Activated CD4-positive, alpha-beta T cell treated with anti-CD3 and anti-CD28 coated beads, Interleukin-2, amount 50 U/mL, for 1 hour (primary cell): Measurements from ENCODE around the gene ME2.
"Not testable (repeated sequence)": the region's sequence is repeated elsewhere in the genome, so short reads cannot be mapped to it uniquely, and the experiment has no call there.

Experiments
- DNase-seq: peaks from one replicate; pipeline ENCODE4 v3.0.0-alpha.2; 2020

ME2 gene

DNA sequence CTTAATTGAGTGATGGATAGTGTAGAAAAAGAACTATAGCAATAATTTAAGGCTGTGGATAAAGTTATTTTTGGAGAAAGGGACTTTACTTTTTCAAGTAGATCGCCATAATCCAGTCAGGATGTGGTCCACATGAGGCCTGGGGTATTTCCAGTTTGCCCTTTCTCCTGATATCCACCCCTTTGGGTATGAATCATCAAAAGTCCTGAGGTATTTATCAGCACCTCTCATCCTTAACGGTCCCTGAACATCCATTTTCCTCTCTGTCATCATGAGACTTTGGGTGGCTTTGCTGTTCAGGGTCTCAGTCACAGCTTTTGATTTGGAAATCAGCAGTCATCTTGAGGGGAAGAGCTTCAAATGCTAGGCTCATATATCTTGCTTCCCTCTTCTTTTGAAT, 49.6 kb downstream of the ME2 start:
- DNase-seq, result no peak

DNA sequence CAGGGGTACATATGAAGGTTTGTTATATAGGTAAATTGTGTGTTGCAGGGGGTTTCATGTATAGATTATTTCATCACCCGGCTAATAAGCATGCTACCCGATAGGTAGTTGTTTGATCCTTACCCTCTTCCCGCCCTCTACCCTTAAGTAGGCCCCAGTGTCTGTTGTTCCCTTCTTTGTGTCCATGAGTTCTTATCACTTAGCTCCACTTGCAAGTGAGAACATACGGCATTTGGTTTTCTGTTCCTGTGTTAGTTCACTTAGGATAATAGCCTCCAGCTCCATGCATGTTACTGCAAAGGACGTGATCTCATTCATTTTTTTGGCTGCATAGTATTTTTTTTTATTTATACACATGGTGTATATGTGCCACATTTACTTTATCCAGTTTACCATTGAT, 54.8 kb downstream of the ME2 start:
- no peak for DNase-seq

DNA sequence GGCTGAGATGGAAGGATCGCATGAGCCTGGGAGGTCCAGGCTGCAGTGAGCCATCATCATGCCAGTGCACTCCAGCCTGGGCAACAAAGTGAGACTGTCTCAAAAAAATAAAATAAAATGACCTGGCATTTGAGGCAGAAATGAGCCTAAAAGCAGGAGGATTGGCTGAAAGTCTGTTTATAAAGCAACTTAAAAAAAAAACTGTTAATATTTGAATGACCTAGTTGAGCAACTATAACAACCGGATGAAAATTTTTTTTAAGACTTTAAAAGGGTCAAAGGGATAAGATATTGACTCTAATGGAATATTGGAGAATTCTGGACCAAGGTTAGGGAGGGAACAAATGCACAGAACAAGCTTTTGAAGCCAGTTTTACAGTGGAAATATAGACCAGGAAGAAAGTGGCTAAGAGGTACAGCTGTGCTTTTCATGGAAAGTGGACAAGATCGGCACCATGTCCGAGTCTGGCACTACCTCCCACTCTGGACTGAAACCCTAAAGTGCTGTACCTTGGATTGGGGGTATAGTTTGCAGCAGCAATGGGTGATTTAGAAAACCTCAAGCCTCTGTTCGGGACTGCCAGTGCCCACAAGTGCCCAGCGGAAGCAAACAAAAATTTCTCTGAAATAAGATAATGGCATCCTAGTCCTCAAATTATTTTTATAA, 55.8 kb downstream of the ME2 start:
- DNase-seq, result no peak

DNA sequence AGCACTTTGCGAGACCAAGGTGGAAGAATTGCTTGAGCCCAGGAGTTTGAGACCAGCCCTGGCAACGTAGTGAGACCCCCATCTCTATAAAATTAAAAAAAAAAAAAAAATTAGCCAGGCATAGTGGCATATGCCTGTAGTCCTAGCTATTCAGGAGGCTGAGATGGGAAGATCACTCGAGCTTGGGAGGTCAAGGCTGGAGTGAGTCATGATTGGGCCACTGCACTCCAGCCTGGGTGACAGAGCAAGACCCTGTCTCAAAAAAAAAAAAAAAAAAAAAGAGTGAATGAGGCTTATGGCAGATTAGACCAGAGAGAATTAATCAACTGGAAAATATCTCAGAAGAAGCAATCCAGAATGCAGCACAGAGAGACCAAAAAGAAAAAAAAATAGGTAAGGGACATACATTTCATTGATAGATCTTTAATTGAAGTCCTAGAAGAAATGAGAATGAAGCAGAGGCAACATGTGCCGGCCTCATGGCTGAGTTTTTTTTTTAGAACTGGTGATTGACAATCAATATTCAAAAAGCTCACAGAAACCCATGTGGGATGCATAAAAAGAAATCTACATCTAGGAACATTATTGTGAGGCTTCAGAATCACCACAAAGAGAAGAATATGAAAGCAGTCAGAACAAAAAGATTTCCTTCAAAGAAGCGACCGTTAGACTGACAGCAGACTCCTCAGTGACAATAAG, 56.7 kb downstream of the ME2 start:
- no peak for DNase-seq

DNA sequence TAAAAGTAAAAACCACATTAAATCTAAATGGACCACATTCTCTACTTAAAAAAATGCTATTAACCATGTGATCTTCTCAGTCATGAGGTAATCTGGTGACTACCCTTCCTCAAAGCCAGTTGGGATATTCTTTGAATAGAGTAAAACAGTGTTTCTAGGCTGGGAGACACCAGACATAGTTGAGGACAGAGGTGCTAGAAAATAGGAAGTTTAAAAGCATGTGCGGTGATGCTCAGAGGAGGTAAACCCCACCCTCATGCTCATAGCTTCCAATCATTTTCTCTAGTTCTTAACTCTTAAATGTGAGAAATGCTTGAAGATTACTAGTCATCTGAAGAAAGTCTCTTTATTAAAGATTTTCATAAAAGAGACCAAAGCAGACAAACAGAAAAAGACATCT, 58.3 kb downstream of the ME2 start:
- DNase-seq, result no peak

DNA sequence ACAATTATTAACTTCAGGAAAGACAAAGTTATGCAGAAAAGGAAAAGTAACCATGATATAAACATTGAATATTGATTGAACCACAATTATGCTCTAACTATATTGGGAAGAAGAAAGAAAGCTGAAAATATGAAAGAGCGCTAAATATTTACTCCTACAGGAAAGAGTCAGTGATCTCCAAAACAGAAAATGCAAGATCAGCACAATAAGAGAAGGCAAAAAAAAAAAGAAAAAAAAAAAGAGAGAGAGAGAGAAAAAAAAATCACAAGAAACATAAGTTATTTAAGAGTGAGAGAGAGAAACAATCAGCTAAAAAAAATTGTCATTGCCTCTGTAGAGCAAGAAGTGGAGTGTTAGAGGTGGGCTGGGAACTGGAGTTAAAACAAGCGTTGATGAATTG, 60.0 kb downstream of the ME2 start:
- no peak for DNase-seq

DNA sequence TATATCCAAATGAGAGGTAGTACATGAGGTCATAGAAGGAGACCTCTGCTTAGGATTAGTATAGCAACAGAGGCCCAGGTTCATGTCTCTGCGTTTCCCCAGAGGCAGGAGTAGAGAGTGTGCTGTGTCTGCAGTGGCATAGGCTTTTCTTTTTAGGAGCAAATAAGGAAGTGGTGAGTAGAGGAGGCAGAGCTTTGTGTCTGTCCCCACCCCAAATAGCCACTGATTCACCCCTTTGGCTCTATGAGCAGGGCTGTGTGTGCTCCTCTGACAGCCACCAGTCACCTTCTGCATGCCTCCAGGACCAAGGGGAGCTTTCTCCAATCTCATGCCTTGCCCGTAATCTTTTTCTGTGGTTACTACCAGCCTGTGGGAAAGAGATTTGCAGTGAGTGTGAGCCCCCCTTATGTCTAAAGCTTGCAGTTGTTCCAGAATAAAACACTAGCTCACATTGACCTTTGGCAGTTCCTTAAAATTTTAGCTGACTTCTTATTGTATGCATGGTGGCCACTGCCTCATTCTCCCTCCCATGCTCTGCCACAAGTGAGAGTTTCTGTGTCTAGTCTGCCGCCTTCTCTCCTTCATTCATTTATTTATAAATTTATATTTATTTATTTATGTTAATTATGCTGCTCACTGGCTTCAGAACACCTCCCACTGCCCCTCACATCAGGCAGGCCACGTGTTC, 65.5 kb downstream of the ME2 start:
- no peak for DNase-seq

DNA sequence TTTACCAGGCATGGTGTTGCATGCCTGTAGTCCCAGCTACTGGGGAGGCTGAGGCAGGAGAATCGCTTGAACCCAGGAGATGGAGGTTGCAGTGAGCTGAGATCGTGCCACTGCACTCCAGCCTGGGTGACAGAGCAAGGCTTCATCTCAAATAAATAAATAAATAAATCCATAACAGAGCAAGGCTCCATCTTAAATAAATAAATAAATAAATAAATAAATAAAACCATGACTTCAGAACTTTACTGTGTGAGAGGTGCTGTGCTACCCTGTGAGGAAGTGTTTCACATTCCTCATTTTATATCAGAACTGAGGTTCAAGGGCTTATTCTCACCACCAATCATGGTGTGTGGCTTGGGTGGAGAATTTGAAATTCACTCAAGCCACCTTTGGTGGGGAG, 67.0 kb downstream of the ME2 start:
- DNase-seq, result not testable (repeated sequence)

DNA sequence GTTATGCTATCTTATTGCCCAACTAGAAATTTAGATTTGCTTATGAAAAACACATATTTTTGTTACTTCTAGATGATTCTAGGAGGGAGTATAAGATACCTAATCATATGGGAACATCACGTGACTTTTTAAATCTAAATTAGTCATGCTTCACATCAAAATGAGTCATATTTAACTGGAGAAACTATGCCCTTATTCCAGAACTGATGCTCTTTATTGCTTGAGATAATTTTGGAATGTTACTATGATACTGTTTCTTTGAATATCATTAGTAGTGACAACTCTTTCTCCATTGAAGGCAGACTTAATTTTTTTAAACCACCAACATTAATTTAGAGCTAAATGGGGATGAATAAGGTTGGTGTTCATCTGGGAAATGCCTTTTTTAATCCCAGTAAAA, 69.0 kb downstream of the ME2 start:
- no peak for DNase-seq

DNA sequence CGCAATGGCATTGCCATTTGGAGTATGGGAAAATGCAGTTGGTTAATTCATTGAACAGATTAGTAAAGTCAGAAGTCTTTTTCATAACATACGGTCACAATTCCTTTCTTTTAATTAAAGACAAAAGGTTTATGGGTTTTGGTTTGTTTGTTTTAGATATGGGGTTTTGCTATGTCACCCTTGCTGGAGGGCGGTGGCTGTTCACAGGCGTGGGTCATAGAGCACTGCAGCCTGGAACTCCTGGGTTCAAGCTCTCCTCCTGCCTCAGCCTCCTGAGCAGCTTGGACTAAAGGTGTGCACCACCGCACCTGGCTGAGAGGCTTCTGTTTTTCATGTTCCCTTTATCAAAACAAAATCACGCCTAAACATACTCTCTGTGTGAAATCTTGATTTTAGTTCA, 70.3 kb downstream of the ME2 start:
- DNase-seq, result no peak

DNA sequence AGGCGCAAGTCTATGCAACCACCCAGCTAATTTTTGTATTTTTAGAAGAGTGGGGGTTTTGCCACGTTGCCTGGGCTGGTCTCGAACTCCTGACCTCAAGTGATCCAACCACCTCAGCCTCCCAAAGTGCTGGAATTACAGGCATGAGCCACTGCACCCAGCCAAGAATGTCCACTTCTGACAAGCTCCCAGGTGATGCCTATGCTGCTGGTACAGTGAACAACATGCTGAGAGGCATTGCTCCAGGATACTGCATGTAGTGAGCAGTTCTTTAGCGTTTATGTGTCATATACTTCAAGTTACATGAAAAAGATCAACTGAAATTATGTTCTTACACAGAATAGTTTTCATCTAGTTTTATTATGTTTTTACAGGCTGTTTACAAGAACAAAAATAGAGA, 71.7 kb downstream of the ME2 start:
- DNase-seq, result no peak

DNA sequence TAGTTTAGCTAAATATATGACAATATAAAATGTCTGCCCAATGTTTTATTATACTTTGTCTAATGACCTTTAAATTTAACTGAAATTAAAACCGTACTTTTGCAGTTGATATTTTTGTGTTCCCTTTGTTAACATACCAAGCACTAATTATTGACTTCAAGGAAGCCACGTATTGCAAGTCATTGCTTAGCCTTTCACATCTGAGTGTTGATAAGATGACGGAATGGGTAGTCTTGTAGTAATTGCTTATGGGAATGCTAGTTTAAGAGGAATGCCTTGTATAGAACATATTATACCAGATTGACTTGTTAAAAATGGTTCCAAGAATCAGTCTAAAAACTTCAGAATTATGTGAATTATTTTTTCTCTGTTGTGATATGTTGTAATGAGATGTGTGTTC, 74.9 kb downstream of the ME2 start:
- DNase-seq, result no peak

DNA sequence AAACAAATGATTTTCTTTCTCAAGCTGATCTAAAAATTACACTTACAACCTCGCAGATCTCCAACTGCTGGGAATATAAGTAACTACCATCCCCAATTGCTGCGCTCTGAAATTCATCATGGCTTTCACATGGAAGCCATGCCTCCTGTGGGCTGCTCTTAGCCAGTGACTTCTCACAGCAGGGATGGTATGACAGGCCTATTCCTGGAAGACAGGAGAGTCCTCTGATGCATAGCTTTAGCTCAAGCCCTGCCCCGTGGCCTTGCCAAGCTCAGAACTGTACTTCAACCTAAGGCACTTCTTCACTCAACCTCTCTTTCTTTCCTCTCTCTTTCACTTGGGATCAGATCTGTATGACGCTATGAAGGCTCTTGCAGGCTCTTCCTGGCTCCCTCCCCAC, 76.3 kb downstream of the ME2 start:
- DNase-seq, result no peak

DNA sequence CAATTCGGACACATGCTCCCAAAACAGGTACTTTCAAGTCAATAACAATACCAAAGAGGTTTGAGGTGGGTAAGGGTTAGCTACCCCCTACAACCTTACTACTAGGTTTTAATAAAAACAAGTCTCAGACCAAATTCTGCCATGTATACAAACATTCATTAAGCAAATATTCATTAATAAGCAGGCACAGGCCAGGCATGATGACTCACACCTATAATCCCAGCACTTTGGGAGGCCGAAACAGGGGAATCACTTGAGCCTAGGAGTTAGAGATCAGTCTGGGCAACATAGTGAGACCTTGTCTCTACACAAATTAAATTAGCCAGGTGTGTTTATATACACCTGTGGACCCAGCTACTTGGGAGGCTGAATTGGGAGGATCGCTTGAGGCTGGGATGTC, 77.2 kb downstream of the ME2 start:
- no peak for DNase-seq

DNA sequence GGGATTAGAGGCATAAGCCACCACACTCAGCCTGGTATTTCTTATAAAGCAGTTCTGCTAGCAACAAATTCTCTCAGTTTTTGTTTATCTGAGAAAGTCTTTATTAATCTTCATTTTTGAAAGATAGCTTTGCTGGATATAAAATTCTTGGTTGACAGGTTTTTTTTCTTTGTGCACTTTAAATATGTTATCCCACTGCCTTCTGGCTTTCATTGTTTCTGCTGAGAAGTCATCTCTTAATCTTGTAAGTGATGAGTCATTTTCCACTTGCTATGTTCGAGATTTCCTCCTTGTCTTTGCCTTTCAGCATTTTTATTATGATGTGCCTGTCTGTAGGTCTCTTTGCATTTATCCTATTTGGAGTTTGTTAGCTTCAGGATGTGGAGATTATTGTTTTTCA, 83.1 kb downstream of the ME2 start:
- no peak for DNase-seq

DNA sequence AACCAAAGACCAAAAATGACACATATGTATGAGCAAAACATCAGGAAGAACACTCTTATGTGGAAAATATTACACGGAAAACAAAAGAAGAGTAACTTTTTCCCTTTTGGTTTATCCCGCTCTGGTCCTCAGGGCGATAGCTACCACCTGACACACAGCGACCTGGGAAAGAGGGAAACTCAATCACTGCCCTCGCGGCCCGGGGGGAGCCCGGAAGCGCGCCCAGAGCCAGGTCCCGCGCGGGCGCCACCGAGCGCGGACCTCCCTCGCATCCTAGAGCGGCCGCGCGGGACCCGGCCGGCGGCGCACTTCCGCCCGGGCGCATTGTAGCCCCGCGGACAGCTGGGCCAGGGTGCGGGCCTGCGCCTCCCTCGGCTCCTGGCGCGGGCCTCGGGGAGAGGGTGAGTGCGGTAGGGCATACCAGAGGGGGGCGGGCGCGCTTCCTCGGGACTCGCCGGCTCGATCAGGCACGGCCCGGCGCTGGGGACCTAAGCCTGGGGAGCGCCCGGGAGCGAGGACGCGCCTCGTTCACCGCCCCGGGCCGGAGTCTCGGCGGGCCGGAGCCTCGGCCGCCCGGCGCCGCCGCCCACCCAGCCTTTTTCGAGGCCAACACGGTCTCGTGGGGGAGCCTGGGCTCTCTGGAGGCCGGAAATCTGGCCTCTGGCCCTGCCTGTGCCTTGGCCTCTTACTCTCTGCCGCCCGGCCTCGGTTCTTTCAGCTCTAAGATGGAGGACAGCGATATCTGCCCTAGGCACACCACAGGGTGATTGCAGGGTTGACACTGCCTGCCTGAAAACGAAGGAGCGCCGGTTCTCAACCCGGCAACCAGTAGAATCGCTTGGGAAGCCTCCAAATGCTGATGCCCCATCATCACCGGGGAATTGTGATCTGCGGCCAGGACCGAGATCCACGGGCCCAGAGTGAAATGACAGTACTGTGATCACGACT, 89.1 kb downstream of the ME2 start, which contains the start of gene ELAC1:
TSS of gene ELAC1 (plus strand) at position 327 of the 948 bp plus-strand sequence. CDS start 6,365 bp downstream, outside the sequence.
- peak; percentile 61 for DNase-seq

DNA sequence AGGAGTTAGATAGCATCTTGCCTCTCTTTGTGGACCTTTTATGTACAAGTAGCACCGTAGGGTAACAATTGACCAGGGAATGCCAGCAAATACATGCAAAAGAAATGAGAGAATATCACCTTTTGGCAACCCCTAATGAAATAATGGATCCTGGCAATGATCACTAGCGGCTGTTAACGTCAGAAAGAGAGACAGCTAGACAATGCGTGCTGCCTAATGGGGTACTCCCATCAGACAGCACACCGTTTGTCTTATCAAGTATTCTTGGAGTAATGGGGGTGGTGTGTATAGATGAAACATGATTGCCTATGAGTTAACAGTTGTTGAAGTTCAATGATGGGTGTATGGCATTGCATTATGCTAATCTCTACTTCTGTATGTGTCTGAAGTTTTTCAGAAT, 90.5 kb downstream of the ME2 start:
- DNase-seq, result no peak

DNA sequence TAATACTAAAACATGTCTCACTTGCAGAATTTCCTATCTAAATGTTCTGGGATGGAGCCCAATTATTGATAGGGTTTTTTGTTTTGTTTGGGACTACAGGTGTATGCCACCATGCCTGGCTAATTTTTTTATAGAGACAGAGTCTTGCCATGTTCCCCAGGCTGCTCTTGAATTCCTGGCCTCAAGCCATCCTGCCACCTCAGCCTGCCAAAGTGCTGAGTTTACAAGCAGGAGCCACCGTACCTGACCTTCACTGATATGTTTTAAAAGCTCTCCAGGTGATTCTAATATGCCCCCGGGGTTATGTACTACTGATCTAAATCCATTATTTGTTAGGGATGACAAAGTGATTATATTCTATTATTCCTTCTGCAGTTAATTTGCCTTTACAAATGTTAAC, 91.1 kb downstream of the ME2 start:
- DNase-seq, result no peak

DNA sequence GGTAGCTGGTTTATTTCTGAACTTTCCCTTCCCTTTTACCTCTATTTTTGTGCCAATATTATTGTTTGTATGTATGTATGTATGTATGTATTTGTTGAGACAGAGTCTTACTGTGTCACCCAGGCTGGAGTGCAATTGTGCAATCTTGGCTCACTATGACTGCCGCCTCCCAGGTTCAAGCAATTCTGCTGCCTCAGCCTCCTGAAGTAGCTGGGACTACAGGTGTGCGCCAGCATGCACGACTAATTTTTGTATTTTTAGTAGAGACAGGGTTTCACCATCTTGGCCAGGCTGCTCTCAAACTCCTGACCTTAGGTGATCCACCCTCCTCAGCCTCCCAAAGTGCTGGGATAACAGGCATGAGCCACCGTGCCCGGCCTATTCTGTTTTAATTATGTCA, 93.5 kb downstream of the ME2 start:
- DNase-seq, result not testable (repeated sequence)

DNA sequence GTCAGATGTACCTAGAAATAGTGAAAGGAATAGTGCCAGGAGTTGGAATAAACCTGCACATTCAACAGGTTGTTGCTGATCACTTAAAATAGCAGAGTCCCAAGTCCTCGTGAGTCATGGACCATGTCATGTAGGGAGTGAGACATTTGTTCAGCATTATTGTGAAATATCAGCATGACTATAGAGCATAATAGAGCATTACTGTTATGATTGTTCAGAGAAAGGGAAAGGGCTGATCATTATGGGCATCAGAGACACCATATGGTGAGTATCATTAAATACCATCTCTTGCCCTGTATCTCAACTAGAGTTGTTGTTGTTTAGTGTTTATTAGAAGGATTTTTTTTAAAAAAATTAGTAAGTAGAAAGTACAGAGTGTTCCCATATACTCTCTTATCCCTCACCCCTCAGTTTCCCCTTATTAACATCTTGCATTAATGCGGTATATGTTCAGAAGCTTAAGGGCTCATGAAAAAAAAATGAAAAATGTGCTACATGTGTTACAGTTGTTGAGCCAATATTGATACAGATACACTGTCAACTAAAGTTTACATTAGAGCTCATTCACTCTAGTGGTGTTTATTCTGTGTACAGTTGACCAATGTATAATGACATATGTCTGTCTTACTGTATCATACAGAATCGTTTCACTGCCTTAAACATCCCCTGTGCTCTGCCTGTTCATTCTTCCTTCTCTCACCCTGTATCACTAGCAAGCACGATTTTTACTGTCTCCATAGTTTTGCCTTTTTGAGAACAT, 94.6 kb downstream of the ME2 start:
- no peak for DNase-seq

DNA sequence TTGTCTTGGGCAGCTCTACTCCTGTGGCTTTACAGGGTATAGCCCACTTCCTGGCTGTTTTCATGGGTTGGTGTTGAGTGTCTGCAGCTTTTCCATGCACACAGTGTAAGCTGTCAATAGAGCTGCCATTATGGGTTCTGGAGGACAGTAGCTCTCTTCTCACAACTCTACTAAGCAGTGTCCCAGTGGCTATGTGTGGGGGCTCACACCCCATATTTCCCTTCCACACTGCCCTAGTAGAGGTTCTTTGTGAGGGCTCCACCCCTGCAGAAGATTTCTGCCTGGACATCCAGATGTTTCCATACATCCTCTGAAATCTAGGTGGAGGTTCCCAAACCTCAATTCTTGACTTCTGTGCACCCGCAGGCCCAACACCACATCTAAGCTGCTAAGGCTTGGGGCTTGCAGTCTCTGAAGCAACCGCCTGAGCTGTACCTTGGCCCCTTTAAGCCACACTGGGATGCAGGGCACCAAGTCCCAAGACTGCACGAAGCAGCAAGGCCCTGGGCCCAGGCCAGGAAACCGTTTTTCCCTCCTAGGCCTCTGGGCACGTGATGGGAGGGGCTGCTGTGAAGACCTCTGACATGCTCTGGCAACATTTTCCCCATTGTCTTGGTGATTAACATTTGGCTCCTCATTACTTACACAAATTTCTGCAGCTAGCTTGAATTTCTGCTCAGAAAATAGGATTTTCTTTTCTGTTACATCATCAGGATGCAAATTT, 98.3 kb downstream of the ME2 start:
- no peak for DNase-seq

DNA sequence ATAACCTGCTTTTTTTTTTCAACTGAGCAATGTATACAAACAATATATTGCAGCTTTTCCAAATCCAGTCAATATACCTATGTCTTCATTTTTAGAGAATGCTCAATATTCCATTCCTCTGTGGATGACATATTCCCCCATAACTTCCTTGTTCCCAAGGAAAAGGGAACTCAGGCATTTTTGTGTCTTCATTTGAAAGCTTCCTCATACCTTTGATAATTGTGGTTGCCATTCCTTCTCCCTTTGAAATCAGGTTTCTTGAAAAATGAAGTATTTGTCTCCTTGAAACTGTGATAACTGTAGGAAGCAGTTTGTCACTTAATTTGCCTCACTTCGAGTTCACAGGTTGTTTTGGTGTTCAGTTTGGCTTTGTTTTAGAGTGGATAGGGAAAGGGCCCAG, 102.5 kb downstream of the ME2 start:
- no peak for DNase-seq
